Choroid plexus epithelial cell (primary cell): Measurements from ENCODE around the gene DPY19L1.
"Not testable (repeated sequence)": the region's sequence is repeated elsewhere in the genome, so short reads cannot be mapped to it uniquely, and the experiment has no call there.

Source experiments
- DNase-seq: peaks from one replicate; pipeline ENCODE4 v3.0.0-alpha.2; 2010; ENCODE audit warnings: low read depth
- H3K4me3 ChIP-seq: 2 replicates; pipeline ENCODE4 v1.5.1; 2011; ENCODE audit warnings: low read depth, mild to moderate bottlenecking, control low read depth, low read length, moderate library complexity
- TF ChIP-seq, protein P1 (sequence below): conservative IDR thresholded peaks from 2 replicates; pipeline ENCODE4 v1.5.1; 2011; ENCODE audit warnings: low read depth, mild to moderate bottlenecking, control low read depth, inconsistent platforms, low read length, moderate library complexity

DPY19L1 gene

DNA sequence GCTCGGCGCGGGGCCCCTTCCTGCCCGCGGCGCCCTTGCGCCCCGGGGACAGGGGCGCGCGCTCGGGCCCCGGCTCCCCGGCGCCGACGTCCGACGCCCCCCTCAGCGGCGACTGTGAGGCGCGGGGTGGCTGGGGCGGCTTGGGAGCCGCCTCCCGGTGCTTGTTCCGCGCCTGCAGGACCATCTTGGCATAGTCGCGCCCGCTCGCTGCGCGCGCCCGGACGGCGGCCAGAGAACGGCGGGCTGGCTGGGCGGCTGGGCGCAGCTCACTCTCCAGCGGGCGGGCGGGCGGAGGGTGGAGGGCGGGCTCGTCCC, at the start of gene DPY19L1:
Gene DPY19L1, minus strand, starts transcription at position 275 of the 315 bp plus-strand sequence. Its CDS starts 91 bp downstream, at position 184.
- no peak for DNase-seq
- H3K4me3 ChIP-seq: peak within 1 kb of the TSS; percentile 72
- TF ChIP-seq, protein P1, sequence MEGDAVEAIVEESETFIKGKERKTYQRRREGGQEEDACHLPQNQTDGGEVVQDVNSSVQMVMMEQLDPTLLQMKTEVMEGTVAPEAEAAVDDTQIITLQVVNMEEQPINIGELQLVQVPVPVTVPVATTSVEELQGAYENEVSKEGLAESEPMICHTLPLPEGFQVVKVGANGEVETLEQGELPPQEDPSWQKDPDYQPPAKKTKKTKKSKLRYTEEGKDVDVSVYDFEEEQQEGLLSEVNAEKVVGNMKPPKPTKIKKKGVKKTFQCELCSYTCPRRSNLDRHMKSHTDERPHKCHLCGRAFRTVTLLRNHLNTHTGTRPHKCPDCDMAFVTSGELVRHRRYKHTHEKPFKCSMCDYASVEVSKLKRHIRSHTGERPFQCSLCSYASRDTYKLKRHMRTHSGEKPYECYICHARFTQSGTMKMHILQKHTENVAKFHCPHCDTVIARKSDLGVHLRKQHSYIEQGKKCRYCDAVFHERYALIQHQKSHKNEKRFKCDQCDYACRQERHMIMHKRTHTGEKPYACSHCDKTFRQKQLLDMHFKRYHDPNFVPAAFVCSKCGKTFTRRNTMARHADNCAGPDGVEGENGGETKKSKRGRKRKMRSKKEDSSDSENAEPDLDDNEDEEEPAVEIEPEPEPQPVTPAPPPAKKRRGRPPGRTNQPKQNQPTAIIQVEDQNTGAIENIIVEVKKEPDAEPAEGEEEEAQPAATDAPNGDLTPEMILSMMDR: no peak

DNA sequence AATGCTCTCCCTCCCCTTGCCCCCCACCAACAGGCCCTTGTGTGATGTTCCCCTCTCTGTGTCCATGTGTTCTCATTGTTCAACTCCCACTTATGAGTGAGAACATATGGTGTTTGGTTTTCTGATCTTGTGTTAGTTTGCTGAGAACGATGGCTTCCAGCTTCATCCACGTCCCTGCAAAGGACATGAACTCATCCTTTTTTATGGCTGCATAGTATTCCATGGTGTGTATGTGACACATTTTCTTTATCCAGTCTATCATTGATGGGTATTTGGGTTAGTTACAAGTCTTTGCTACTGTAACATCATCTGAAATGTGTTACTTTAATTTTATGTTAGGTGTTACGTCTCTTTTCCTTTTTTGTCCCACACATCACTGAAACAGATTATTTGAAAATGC, 42.2 kb upstream of the DPY19L1 start:
- H3K4me3 ChIP-seq, DNase-seq: not testable (repeated sequence)

DNA sequence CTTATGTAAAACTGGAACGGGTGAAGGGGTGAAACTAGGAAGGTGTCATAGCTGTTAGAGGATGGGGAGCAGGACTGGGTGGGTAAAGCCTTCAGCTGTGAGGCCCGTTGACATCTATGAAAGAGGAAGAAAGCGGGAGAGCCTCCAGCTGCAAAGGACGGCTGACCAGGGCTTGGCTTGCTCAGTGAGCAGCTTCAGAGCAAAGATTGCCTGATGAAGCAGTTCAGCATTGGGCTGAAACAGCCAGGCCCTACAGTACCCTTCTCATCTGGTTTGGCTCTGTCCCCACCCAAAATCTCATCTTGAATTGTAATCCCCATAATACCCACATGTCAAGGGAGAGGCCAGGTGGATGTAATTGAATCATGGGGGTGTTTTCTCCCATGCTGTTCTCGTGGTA, 36.7 kb upstream of the DPY19L1 start:
- DNase-seq, H3K4me3 ChIP-seq: not testable (repeated sequence)

DNA sequence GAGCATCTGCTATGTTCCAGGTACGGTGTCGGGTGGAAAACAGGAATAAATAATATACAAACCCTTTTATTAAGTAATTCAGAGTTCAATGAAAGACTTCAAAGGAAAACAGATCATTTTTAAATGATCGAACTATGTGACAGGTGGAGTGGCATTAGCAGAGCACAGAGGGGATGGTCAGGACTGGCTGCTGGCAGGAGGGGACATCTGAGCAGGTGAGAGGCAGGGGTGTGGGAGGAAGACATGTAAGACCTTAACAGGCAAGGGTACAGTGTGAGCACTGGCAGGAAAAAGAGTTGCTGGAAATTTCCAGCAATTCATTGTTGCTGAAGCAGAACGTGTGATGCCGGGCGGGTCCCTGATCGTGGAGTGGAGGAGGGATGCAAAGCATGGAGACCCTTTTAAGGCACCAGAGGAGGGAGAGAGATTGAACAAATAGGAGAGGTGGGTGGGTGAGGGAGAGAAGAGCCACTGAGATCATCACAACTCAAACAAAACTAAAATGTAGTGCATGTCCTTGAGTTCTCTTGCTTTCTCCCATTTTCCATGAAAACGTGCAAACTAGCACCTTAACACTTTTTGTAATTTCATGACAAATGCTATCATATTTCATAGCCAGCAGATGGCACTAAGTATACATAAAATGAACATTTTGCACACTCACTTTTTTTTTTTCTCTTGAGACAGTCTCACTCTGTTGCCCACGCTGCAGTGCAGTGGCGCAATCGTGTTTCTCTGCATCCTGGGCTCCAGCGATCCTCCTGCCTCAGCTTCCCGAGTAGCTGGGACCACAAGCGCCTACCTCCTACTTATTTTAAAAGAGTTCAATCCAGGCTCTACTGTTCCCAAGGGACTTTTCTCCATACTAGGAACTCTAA, 35.9 kb upstream of the DPY19L1 start:
- peak; percentile 58 for DNase-seq
- TF ChIP-seq, protein P1: peak; percentile 16
- H3K4me3 ChIP-seq: not testable (repeated sequence)

DNA sequence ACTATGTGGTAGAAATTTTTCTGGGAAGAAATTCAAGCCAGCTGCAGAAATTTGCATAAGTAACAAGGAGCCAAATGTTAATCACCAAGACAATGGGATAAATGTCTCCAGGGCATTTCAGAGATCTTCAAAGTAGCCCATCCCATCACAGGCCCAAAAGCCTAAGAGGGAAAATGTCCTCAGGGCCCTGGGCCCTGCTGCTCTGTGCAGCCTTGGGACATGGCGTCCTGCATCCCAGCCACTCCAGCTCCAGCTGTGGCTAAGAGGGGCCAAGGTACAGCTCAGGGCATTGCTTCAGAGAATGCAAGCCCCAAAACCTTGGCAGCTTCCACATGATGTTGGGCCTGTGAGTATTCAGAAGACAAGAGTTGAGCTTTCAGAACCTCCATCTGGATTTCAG, 31.8 kb upstream of the DPY19L1 start:
- H3K4me3 ChIP-seq, DNase-seq: not testable (repeated sequence)

DNA sequence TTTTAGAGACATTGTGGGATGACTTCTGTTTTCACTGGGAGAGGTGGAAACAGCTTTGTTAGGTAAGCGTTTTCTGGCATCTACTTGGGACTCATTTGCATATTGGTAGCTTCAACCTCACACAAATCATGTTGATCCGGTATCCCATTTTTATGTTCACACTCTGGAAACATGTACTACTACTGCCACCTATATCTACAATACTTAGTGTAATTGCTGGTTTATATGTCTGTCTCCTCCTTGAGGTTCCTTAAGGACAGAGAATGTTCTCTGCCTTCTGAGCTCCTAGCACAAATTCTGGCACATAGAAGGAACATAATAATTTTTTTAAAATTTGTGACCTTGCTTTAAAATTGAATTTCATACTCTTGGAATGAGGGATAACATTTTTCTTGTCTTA, 28.1 kb upstream of the DPY19L1 start:
- DNase-seq, H3K4me3 ChIP-seq: not testable (repeated sequence)

DNA sequence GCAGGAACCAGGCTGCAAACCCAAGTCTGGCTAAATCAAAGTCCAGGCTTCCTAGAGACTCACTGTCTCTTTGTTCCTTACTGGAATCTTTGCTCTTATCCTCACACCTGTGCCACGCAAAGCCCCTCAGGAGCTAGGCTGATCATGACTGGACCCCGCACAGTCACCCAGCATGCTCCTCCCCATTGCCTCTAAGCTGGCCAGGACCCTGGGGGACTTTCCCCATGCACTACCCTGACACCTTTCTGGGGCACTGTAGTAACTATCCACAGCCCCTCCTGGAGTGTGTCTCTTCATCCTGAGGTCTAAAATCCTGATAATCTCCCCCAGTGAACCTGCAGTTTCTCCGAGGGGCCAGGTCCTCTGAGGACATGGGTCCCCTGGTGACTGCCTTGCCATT, 21.3 kb upstream of the DPY19L1 start:
- H3K4me3 ChIP-seq, DNase-seq: not testable (repeated sequence)

DNA sequence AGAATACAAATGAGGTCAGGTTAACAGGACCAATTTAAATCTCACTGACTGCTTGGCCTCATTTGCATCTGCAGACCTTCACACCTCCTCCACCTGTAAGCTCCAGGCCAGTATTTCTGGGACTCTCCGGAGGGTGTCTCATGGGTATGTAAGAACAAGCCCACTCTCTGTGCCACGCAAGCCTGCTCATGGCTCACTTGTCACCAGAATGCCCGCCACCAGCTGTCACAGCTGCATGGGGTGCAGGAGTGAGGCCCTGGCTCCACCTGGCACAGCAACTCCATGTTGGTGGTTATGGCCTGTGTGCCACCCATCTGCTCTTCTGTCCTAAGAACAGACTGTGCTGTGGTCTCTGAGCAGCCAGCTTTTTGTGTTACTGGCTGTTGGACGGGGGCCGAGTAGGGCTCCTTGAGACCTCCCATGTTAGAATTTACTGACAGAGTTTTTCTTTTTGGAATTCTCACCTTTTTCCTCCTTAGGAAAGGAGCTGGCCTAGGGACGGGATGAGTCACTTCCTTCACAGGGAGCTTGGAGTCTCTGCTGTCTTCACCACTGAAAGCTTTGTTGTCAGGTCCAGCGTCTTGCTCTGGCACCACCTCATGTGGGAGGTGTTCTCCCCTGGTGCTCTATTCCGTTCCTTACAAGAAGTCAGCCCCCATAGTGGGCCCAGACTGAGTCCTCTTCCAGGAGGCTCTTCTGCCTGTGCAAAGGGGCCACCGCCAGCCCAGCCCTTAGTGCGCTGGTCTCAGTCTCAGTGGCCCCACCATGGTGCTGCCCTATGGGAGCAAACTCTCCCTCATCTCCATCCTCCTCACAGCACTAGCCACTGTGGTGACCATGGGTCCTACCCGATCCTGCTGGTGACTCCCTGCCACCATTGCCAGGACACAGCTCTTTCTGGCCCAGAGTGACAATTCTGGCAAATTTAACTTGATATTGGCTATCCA, 20.5 kb upstream of the DPY19L1 start:
- DNase-seq: peak; percentile 13

DNA sequence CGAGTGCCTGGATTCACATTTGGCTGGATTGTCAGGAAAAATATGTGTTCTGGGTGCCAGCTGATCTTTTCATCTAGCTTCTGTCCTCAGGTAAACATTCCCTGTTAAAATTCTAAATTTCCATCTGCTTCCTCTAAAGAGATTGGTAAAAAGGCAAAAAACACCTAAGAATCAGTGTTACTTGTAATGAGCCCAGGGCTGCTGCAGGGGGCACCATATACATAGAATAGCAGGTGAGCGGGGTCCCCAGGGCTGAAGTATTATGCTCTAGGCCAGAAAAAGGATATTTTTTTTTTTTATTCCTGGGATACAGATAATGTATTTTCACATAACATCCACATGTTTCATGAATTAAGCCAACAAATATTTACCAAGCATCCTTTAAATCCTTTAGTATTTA, 18.4 kb upstream of the DPY19L1 start:
- TF ChIP-seq, protein P1: peak; percentile 59
- not testable (repeated sequence) for DNase-seq, H3K4me3 ChIP-seq

More for the DNA sequence above, 20.5 kb upstream of the DPY19L1 start:
- not testable (repeated sequence) for H3K4me3 ChIP-seq

DNA sequence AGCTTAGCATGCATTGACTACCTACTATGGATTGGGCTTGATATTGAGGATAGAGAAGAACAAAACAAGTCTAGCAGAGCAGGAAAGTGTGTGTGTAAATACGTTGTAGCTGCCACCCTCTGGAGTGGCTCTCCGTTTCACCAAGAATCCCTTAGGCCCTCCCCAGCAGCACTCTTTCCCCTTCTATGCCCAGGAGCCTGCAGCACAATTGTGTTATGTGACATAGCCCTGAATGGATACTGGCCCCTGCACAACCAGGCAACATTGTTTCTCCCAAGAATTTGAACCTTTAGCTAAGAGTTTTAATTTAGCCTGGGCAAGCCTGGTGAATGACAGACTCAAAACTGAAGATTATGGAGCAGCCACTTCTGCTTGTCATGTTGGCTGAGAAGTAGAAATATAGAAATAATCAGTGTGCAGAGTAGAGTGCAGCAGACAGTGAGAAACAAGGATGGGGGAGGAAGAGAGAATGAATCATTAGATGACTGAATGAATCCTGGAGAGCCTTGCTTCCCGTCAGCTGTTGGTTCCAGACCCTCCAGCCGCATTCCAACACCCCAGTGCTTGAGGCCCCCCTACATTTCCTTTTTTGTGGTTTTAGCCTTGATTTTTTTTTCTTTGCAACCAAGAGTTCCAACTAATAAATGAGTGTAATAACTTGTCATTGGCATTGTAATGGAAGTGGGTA, 16.3 kb upstream of the DPY19L1 start:
- not testable (repeated sequence) for H3K4me3 ChIP-seq
- peak; percentile 55 for DNase-seq

DNA sequence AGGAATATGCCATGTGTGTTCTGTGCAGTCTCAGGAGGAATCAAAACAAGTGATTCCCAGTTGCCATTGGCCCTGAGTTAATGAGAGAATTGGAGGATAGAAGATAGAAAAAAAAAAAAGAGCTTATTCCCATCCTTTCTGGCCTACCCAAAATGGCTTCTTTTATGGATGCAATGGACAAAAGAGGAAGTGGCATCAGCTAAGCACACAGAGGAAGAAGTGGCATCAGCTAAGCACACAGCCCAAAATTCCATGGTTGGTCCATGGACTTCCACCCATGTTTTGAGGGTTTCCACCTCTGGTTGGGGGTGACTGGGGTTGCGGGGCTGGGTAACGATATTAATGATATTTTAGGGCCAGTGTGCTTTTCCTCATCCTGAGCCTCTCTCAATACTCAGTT, 11.1 kb upstream of the DPY19L1 start:
- not testable (repeated sequence) for H3K4me3 ChIP-seq, DNase-seq

DNA sequence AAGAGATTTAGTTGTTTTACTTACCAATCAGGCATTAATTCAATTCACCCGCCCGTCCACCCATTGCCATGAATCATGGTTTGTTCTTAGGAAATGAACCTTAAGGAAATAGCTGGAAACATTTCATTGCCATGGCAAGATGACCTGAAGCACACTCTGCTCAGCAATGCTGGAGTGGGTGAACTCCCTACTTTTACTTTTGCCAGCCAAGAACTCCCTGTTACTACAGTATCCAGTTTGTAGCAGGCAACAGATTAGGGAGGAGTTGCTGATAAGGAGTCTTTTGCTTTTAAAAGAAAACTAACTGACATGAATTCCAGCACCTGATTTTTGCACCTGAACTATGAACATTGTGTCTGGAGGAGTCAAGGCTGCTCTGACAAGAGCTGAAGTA, 10.6 kb upstream of the DPY19L1 start:
- H3K4me3 ChIP-seq, DNase-seq: not testable (repeated sequence)

DNA sequence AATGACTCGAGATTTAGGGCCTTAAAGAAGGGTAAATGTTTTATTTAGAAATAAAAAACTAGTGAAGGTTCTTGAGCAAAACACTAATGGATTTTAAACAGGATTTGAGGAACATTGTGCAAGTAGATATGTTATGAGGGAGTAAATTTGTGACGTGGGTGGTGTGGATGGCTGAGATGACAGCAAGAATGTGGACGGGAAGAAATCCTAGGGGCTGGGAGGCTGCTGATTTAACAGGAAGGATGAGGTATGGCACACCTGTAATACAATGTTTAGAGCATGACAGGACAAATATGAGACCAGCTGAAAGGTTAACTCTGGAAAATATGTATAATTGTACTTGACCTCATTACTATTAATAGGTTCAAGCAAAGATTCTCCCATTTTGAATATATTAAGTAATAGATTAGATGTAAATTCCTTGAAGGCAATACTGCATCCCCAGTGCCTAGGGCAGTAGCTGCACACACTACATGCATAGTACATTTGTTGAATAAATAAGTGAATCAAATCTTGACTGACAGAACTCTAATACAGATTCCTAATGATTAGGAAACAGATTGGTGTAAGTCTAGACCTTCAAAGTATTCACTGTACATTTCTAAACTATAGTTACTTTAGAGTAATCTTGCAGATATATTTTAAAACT, 10.1 kb upstream of the DPY19L1 start:
- H3K4me3 ChIP-seq, DNase-seq: not testable (repeated sequence)

DNA sequence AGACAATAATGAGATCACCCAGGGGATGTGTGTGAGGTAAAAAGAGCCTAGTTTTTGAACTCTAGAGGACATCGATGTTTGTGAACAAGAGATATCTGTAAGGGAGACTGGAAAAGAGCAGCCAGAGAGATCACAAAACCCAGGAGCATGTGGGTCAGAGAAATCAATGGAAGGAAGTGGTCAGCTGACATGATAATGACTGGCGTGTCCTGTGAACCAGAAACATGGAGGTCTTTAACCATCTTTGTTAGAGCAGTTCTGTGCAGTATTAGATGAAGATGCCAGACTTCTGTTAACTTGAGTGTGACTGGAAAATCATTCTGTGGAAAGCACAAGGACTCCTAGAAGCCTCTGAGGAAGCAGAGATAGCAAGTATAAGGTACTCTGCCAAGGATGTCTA, 6.0 kb upstream of the DPY19L1 start:
- H3K4me3 ChIP-seq, DNase-seq: not testable (repeated sequence)
